ENCODE measurements around the gene ADAM8.

- TF ChIP-seq CTCF (IDR thresholded peaks at IDR 0.05), result no peak
- no peak for TF ChIP-seq POLR2A (IDR thresholded peaks at IDR 0.05)
Observed at GRCh38 chr10:133276435-133277201, at the start of gene ADAM8.
